Measurements from ENCODE around the gene SYT17.

The SYT17 gene

GRCh38 chr16:19299565-19299964 is 131.5 kb downstream of the SYT17 start:
- DNase-seq (ENCODE audit: low read depth): no peak

- DNase-seq (ENCODE audit: low read depth): no peak
Measured at GRCh38 chr16:19301931-19302330, 133.9 kb downstream of the SYT17 start.

- DNase-seq (ENCODE audit: low read depth): no peak
Measured at GRCh38 chr16:19304750-19305149, 136.7 kb downstream of the SYT17 start.

GRCh38 chr16:19305443-19305842 is 137.4 kb downstream of the SYT17 start:
- no peak for DNase-seq (ENCODE audit: low read depth)

GRCh38 chr16:19307587-19308241 is 139.7 kb downstream of the SYT17 start:
- DNase-seq (ENCODE audit: low read depth): no peak

- DNase-seq (ENCODE audit: low read depth): no peak
Measured at GRCh38 chr16:19308392-19308791, 140.4 kb downstream of the SYT17 start.

- DNase-seq (ENCODE audit: low read depth): no peak
Measured at GRCh38 chr16:19309178-19309577, 141.1 kb downstream of the SYT17 start.

GRCh38 chr16:19314718-19315425 is 146.8 kb downstream of the SYT17 start:
- no peak for DNase-seq (ENCODE audit: low read depth)

- no peak for DNase-seq (ENCODE audit: low read depth)
Measured at GRCh38 chr16:19315889-19316433, 147.9 kb downstream of the SYT17 start.

GRCh38 chr16:19316846-19317245 is 148.8 kb downstream of the SYT17 start:
- no peak for DNase-seq (ENCODE audit: low read depth)
